ENCODE data around the gene HIBADH.

HIBADH gene
- long read RNA-seq, donor 1, transcript HIBADH-201 (8 exons, 1,990 nt), result major isoform, 29 of 44 reads
- long read RNA-seq, donor 1, partial matches to known transcripts, result 14 of 44 reads
- long read RNA-seq, donor 1, other reads (novel, unspliced or antisense), result 0 of 44 reads
- long read RNA-seq, donor 2, transcript HIBADH-201 (8 exons, 1,990 nt), result major isoform, 18 of 21 reads
- long read RNA-seq, donor 2, partial matches to known transcripts, result 0 of 21 reads
- long read RNA-seq, donor 2, other reads (novel, unspliced or antisense), result 0 of 21 reads
- long read RNA-seq, donor 3, transcript HIBADH-201 (8 exons, 1,990 nt), result major isoform, 19 of 31 reads
- long read RNA-seq, donor 3, partial matches to known transcripts, result 12 of 31 reads
- long read RNA-seq, donor 3, other reads (novel, unspliced or antisense), result 0 of 31 reads
- long read RNA-seq, donor 4, transcript HIBADH-201 (8 exons, 1,990 nt), result major isoform, 28 of 42 reads
- long read RNA-seq, donor 4, partial matches to known transcripts, result 11 of 42 reads
- long read RNA-seq, donor 4, other reads (novel, unspliced or antisense), result 0 of 42 reads
- long read RNA-seq, donor 5, transcript HIBADH-201 (8 exons, 1,990 nt), result major isoform, 25 of 49 reads
- long read RNA-seq, donor 5, partial matches to known transcripts, result 24 of 49 reads
- long read RNA-seq, donor 5, other reads (novel, unspliced or antisense), result 0 of 49 reads
- long read RNA-seq, donor 6, transcript HIBADH-201 (8 exons, 1,990 nt), result major isoform, 32 of 124 reads
- long read RNA-seq, donor 6, partial matches to known transcripts, result 90 of 124 reads
- long read RNA-seq, donor 6, other reads (novel, unspliced or antisense), result 0 of 124 reads
- long read RNA-seq, donor 7, transcript HIBADH-201 (8 exons, 1,990 nt), result major isoform, 23 of 39 reads
- long read RNA-seq, donor 7, partial matches to known transcripts, result 13 of 39 reads
- long read RNA-seq, donor 7, other reads (novel, unspliced or antisense), result 0 of 39 reads
- long read RNA-seq, donor 8, transcript HIBADH-201 (8 exons, 1,990 nt), result major isoform, 29 of 53 reads
- long read RNA-seq, donor 8, partial matches to known transcripts, result 24 of 53 reads
- long read RNA-seq, donor 8, other reads (novel, unspliced or antisense), result 0 of 53 reads

GRCh38 chr7:27662490-27663205 is at the start of gene HIBADH:
TSS of gene HIBADH (minus strand) at chr7:27662883. CDS start at chr7:27662788, 95 bp downstream.
- DNase-seq, result peak; percentile 100

GRCh38 chr7:27712217-27712616 is 49.5 kb upstream of the HIBADH start:
- DNase-seq, result no peak

GRCh38 chr7:27709137-27710075 is 46.7 kb upstream of the HIBADH start:
- DNase-seq, result no peak

- no peak for DNase-seq
These were observed 45.8 kb upstream of the HIBADH start for GRCh38 chr7:27708485-27708884.

- DNase-seq, result no peak
These were observed 42.5 kb upstream of the HIBADH start for GRCh38 chr7:27705200-27705594.

GRCh38 chr7:27704422-27705199 is 41.9 kb upstream of the HIBADH start:
- DNase-seq, result no peak

GRCh38 chr7:27703181-27703580 is 40.5 kb upstream of the HIBADH start:
- DNase-seq, result no peak

- DNase-seq, result no peak
These were observed 37.8 kb upstream of the HIBADH start for GRCh38 chr7:27700501-27700900.

- no peak for DNase-seq
These were observed 37.1 kb upstream of the HIBADH start for GRCh38 chr7:27699751-27700150.

- DNase-seq, result no peak
These were observed 35.3 kb upstream of the HIBADH start for GRCh38 chr7:27697861-27698430.

GRCh38 chr7:27695096-27695495 is 32.4 kb upstream of the HIBADH start:
- DNase-seq, result no peak

GRCh38 chr7:27693794-27694193 is 31.1 kb upstream of the HIBADH start:
- no peak for DNase-seq

- DNase-seq, result no peak
These were observed 28.0 kb upstream of the HIBADH start for GRCh38 chr7:27690649-27691048.

GRCh38 chr7:27689591-27690164 is 27.0 kb upstream of the HIBADH start:
- DNase-seq, result no peak

- DNase-seq, result no peak
These were observed 26.5 kb upstream of the HIBADH start for GRCh38 chr7:27689150-27689549.

- no peak for DNase-seq
These were observed 26.0 kb upstream of the HIBADH start for GRCh38 chr7:27688646-27689045.

GRCh38 chr7:27688056-27688455 is 25.4 kb upstream of the HIBADH start:
- no peak for DNase-seq

GRCh38 chr7:27686315-27686714 is 23.6 kb upstream of the HIBADH start:
- no peak for DNase-seq

- DNase-seq, result no peak
These were observed 23.2 kb upstream of the HIBADH start for GRCh38 chr7:27685893-27686292.

All from right kidney (tissue), 9 donors.